Activated naive CD4-positive, alpha-beta T cell (primary cell): ENCODE data around the gene ZSCAN5C.
"Not testable (repeated sequence)": the region's sequence is repeated elsewhere in the genome, so short reads cannot be mapped to it uniquely, and the experiment has no call there.

ENCODE experiments used
- DNase-seq, 4 experiments: peaks; one replicate each; lab custom pipeline; 2025; lab: John Stamatoyannopoulos, UW

Gene ZSCAN5C, protein sequence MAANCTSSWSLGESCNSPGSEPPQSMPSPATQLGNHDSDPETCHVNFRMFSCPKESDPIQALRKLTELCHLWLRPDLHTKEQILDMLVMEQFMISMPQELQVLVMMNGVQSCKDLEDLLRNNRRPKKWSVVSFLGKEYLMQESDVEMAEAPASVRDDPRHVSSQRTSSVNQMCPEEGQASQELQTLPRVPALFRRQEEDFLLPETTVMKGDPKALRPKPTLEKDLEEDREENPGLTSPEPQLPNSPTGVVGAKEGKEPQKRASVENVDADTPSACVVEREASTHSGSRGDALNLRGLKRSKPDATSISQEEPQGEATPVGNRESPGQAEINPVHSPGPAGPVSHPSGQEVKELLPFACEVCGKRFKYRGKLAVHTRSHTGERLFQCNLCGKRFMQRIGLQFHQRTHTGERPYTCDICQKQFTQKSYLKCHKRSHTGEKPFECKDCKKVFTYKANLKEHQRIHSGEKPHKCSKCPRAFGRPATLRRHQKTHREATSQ

DNA sequence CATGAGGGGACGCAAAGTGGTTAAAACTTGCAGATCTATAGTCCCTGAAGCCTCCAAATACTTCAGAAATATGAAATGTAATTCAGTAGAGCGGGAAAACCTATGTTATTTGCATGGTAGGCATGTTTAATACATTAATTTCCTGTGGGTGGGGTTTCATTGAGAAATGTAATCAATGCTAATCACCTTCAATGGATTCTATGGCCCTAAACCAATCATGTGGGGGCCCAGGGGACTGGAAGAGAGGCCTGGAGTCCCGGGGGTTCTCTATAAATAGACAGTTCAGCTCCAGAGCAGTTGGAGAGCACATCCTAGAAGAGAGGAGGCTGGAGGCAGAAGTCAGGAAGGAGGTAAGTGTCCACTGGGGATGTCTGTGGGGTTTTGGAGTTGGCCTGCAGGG lies at the start of gene ZSCAN5C:
Gene ZSCAN5C (plus strand): TSS at position 301 of the 400 bp plus-strand sequence. CDS start 3,641 bp downstream, outside the sequence.
- no peak for DNase-seq

DNA sequence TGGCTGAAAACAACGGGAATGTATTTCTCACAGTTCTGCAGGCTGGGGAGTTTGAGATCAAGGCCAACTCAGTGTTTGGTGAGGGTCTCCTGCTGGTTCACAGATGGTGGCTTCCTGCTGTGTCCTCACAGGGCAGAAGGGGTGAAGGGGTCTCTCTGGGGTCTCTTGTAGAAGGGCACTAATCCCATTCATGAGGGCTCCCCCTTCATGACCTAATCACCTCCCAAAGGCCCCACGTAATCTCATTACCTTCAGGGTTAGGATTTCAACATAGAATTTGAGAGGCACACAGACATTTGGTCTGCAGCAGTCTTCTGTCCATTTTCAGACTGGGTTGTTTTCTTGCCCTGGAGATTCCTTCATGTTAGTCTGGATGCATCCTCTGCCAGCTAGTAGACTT lies 49.4 kb upstream of the ZSCAN5C start:
- DNase-seq = no peak

DNA sequence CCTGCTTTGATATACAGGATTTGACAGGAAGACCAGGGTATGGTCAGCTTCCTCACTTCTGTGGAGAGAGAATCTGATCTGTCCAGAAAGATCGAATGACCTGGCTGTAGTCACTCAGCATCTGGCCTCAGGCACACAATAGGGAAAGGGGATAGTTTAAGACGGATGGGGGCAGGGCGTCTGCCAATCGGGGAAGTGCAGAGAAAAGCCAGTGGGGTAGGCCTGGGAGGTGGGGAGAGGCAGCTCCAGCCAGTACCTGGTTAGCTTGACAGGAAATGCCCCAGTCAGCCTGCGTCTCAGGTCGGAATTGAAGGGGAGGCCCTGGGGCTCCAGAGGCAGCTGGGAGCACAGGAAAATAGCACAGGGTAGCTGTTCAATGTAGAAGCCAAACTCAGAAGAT lies 48.6 kb upstream of the ZSCAN5C start:
- DNase-seq = no peak

DNA sequence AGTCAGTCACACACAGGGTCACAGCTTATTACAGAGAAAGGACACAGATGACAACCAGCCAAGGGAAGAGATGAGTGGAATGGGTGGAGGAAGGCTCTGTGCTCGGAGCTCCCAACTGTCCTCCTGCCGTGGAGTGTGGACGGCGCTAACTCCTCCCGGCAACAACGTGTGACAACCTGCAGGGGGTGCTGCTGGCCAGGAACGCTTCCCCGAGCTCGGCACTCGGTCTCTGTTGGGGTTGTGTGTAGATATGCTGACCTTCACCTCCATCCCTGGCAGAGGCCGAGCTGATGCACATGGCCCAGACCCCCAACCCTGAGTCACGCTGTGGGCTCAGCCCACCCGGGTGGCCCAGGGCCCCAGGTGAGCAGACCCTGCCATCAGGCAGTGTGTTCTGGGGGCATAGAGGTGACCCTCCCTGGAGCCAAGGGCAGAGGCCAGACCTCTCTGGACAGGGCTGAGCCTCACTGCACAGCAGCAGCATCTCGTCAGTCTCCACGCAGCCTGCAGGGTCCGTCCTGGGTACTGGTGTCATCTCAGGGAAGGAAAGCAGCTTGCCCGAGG lies 46.9 kb upstream of the ZSCAN5C start:
- peak in 1 of 4 experiments; percentile 5 for DNase-seq

DNA sequence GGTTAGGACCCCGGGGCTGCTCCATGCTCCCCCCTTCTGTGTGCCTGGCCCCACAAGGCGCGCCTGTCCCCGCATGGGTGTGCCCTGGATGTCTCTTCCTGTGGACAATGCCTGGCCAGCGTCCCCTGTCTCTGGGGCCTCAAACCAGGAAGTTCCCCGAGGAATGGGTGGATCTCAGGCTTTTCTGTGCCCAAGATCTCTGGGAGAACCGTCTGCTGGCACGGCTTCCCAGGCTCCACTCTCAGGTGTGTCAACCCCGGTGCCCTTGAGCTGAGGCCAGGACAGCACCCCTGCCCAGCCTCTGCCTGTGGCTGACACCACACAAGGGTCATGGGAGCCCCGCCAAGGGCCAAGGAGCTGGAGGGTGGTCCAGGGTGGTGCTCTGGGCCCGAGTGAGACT lies 45.3 kb upstream of the ZSCAN5C start:
- DNase-seq = no peak

DNA sequence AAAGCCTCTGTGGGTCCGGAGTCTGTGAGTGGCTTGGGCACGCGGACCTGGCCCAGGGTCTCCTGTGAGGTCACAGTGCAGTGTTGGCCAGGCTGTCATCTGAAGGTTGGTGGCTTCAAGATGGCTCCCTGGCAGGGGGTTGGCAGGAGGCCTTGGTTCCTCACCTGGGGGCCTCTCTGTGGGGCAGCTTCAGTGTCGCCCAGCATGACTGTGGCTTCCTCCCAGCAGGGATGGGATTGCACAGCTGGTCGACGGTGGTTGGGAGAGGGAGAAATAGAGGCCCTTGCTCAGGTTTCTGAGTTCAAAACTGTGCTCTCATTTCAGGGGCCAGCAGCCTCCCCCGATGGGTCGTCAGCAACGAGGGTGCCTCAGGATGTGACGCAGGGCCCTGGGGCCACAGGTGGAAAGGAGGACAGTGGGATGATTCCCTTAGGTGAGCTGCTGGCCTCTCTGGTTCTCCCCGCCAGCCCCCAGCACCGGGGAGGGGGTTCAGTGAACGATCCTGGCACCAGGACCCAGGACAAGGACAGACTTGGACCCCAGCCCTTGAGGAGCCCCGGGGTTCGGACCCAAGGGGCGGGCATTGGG lies 43.8 kb upstream of the ZSCAN5C start:
- DNase-seq = no peak

DNA sequence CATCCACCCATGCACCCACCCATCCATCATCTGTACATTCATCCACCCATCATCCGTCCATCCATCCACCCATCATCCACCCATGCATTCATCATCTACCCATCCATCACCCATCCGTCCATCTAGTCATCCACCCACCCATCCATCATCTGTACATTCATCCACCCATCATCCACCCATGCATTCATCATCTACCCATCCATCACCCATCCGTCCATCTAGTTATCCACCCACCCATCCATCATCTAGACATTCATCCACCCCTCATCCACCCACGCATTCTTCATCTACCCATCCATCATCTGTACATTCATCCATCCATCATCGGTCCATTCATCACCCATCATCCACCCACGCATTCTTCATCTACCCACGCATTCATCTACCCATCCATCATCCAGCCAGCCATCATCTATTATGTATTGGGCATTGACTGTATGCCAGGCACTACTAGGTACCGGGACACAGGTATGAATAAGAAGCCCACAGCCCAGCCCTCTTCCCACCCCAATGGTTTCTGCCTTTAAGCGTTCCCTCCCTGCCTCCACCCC lies 43.0 kb upstream of the ZSCAN5C start:
- no peak for DNase-seq

DNA sequence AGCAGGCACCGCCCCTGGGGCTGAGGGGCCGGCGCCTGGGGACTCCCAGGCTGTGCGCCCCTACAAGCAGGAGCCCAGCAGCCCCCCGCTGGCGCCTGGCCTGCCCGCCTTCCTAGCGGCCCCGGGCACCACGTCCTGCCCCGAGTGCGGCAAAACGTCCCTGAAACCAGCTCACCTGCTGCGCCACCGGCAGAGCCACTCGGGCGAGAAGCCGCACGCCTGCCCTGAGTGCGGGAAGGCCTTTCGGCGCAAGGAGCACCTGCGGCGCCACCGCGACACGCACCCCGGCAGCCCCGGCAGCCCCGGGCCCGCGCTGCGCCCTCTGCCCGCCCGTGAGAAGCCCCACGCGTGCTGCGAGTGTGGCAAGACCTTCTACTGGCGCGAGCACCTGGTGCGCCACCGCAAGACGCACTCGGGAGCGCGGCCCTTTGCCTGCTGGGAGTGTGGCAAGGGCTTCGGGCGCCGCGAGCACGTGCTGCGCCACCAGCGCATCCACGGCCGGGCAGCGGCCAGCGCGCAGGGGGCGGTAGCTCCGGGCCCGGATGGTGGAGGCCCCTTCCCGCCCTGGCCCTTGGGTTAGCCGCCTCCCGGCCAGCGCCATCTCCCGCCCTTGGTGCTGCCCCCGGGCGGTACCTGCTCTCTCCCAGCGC lies 42.3 kb upstream of the ZSCAN5C start:
- no peak for DNase-seq

DNA sequence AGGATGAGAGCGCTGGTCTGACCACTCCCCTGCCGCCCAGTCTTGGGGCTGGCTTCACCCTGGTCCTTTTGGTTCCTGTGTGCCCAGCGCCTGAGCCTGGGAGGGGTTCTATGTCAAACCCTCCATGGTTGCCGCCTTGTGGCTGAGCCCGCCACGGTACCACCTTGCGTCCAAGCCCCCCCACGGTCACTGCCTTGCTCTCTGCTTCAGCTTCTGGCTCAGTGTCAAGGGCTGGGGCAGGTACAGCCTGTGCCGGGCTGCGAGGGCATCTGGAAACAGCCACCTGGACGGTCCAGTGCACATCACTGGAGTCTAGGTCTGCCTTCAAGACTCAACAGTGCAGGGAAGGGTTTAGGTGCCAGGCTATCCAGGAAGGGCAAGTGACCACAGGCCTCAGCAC lies 40.5 kb upstream of the ZSCAN5C start:
- no peak for DNase-seq

DNA sequence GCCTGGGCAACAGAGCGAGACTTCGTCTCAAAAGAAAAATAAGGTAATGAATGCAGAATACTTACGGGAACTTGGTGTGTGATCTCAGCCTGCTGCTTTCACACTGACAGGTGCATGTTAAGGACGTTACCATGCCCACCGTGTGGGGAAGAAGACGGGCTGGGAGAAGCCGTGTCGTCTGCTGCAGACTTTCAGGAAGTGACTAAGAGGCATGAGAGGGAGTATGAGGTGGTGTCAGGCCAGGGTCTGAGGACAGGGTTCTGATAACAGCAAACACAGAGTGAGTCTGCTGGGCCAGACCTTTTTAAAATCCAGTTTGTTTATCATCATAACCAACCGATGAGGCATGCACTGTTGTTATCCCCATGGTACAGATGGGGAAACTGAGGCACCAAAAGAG lies 39.8 kb upstream of the ZSCAN5C start:
- DNase-seq = no peak

DNA sequence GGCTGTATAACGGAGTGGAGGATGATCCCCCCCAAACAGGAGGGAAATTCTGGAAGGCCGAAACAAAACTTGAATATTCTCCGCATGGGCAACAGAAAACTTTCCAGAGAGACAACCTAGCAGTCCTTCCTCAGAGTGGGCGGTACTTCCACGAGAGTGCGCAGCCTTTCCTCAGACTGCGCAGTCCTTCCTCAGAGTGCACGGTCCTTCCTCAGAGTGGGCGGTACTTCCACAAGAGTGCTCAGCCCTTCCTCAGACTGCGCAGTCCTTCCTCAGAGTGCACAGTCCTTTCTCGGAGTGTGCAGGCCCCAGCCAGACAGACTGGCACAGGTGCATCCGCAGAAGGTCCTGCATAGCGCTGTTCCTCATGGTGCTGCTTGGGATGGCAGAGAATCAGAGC lies 39.0 kb upstream of the ZSCAN5C start:
- no peak for DNase-seq

DNA sequence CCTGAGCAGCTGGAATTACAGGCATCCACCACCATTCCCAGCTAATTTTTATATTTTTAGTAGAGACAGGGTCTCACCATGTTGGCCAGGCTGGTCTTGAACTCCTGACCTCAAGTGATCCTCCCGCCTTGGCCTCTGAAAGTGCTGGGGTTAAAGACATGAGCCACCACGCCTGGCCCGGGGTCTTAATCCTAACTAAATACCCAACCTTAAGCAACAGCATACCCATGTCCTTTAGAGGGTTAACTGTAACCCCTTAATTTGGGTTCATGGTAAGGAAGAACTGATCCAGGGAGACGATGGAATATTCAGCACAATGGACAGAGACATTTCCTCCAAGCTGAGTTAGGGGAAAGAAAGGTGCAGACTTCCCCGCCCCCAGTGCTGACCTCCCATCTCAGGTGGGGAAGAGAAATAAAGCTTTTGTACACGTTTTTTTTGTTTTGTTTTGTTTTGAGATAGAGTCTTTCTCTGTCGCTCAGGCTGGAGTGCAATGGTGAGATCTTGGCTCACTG lies 35.0 kb upstream of the ZSCAN5C start:
- DNase-seq = no peak

DNA sequence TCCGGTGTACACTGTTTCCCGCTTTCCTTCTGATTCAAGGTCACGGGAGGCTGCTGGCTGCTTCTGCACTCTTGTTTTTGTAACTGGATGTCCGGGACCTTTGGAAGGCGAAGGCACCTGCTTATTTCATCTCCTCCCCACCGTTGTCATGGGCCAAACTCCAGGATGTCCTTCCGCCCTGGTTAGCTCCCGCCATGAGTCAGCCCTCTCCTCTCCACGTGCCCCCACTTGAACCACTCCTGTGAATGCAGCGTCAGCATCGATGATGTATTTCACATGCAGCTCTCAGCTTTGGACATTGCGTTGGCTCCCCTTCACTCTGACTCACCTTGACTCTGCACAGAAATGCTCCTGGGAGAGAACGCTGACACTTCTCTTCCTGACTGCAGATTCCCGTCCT lies 31.8 kb upstream of the ZSCAN5C start:
- no peak for DNase-seq

DNA sequence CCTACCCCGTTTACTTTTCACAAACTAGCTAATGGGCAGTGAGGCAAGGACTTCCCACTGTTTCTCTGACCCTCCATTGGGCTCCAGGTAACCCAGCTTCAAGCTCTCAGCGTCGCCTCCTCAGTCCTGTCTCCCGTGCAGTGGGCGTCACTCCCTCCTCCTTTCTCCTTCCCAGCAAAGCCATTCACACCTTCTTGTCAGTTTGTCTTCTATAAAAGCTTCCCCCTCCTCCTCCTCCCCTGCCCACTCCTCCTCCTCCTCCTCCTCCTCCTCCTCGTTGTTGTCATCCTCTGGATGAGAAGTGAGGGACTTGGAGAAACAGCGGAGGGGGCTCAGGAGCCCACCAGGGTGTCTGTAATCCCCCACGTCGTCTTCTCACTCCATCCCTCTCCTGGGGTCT lies 28.0 kb upstream of the ZSCAN5C start:
- DNase-seq = no peak

DNA sequence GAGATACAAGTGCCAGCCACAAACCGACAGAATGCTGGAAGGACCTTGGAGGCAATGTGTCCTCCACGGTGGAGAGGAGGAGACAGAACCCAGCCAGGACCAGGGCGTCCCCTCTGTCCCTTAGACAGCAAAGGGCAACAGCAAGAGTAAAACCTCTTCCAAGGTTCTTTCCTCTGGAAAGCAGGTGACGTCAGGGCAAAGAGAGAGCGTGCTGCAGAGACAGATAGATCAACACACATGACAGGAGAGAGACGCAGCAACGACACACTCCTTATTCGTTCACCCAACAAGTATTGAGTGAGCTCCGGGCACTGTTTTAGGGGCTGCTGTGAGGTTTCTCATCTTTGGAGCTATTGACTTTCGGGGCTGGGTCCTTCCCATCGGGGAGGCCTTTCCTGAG lies 27.5 kb upstream of the ZSCAN5C start:
- no peak for DNase-seq

DNA sequence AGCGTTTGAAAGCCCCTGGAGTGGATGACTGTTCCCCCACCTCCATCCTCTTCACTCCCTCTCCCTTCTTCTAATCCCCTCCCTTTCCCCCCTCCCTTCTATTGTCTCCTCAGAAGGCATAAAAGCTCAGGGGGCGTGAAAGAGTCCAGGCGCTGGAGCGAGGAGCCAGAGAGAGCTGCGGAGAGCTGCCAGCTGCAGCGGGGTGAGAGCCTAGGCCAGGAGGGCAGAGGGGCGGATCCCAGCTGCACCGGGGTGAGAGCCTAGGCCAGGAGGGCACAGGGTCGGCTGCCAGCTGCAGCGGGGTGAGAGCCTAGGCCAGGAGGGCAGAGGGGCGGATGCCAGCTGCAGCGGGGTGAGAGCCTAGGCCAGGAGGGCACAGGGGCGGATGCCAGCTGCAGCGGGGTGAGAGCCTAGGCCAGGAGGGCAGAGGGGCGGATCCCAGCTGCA lies 26.2 kb upstream of the ZSCAN5C start, which contains the start of gene GALP:
Gene GALP (plus strand): TSS at position 148 of the 447 bp plus-strand sequence. CDS start 1,101 bp downstream, outside the sequence.
- DNase-seq = not testable (repeated sequence)

DNA sequence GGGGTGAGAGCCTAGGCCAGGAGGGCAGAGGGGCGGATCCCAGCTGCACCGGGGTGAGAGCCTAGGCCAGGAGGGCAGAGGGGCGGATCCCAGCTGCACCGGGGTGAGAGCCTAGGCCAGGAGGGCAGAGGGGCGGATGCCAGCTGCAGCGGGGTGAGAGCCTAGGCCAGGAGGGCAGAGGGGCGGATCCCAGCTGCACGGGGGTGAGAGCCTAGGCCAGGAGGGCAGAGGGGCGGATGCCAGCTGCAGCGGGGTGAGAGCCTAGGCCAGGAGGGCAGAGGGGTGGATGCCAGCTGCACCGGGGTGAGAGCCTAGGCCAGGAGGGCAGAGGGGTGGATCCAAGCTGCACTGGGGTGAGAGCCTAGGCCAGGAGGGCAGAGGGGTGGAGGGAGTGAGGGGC lies 25.8 kb upstream of the ZSCAN5C start:
- DNase-seq = not testable (repeated sequence)

DNA sequence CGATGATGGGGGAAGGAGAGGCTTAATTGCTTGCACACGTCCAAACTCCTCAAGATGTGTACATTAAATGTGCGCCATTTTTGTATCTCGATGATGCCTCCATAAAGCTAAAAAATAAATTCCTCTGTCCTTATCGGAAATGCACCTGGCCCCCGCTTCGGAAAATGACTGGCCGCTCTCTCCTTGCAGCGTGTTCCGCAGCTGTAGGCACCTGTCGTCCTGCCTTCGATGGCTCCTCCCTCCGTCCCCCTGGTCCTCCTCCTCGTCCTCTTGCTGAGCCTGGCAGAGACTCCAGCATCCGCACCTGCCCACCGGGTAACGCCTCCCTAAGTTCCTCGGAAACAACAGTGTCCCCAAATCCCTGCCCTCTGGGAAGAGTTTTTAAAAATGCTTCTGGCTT lies 25.2 kb upstream of the ZSCAN5C start:
- no peak for DNase-seq

DNA sequence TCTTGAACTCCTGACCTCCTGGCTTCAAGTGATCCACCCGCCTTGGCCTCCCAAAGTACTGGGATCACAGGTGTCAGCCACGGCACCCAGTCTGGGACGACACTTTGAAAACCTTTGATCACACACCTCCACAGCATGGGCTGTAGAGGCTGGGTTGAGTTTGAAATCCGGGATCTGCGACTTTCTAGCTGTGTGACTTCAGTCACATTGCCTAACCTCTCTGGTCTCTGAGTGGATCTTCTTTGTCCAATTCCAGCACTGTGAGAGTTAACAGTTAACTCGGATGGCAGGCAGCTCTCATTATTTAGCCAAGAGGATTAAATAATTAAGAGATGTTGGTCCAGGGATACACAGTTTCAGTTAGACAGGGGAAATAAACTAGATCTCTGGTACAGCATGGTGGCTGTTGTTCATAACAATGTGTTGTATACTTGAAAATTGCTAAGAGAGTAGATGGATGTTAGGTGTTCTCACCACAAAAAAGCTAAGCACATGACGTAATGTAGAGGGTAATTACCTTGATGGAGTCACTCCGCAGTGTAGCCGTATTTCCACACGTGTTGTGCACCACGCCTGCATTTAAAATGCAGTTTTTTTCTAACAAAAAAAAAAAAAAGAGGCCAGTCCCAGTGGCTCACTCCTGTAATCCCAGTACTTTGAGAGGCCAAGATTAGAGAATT lies 24.4 kb upstream of the ZSCAN5C start:
- no peak for DNase-seq

DNA sequence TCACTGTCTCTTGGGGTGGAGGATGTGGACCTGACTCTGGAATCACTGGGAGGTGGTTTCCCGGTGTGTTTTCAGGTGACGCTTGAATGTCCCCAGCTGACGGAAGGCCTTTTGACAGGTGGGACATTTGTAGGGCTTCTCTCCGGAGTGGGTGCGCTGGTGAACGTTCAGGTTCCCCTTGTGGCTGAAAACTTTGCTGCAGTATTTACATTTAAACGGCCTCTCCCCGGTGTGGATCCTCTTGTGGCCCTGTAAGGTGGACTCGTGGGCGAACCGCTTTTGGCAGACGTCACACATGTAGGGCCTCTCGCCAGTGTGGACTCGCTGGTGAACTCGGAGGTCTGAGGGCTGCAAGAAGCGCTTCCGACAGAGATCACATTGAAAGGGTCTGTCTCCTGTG lies 12.3 kb upstream of the ZSCAN5C start:
- no peak for DNase-seq

DNA sequence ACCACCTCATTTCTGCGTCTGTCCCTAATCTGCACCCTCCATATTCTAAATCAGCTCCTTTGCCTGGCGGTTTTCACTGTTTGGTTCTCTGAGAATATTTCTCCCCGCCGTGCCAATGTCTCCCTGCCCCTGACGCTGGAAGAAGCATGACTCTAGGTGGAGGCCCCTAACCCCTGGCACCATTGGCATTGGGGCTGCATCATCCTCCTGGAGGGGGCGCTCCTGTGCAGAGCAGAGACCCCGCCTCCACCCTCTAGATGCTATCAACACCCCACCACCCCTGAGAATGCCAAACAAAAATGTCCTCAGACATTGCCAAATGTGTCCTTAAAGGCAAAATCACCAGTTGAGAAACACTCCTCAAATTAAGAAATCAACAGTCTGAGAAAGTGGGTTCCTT lies 11.0 kb upstream of the ZSCAN5C start:
- no peak for DNase-seq
